ENCODE data around the gene FRMD8. TPM values are rescaled to one million over a fixed set of nuclear protein-coding genes. Genes with fewer than 3 reads are reported as not detected.
A peak's percentile ranks its signal among the peaks of the same experiment; 100 is the strongest.

FRMD8 gene
- total RNA-seq, 4 donors from 2014 or later: 44.1 to 88.7 (median 81.0) TPM

GRCh38 chr11:65378208-65378927 is 8.1 kb upstream of the FRMD8 start:
- no peaks in the 10 kb centered on the region for H3K9me3 ChIP-seq
- H3K27ac ChIP-seq: peak overlapping the region in 1 of 4 donors; percentile 32
- no peaks in the 10 kb centered on the region for H3K27me3 ChIP-seq
- H3K4me3 ChIP-seq: no peak overlapping the region
- no peak for DNase-seq
- 69 to 73% methylated on average over 9 of the region's 19 CpGs for whole genome bisulfite sequencing, 2 donors
- no peaks in the 10 kb centered on the region for H3K36me3 ChIP-seq
- TF ChIP-seq CTCF (IDR thresholded peaks at IDR 0.05) (no peak), POLR2A (IDR thresholded peaks at IDR 0.05) (no peak)
- intact Hi-C loops (cut with DNase I): no loop called here
- peaks cover 15 to 59% (median 27%) of the 10 kb centered on the region in 3 donors for H3K4me1 ChIP-seq

GRCh38 chr11:65378928-65379638 is 7.4 kb upstream of the FRMD8 start:
- WGBS, 2 donors: no CpG with 5 or more reads among the region's 14 CpGs
- no peaks in the 10 kb centered on the region for H3K27me3 ChIP-seq
- DNase-seq: no peak
- no peaks in the 10 kb centered on the region for H3K36me3 ChIP-seq
- H3K4me3 ChIP-seq: no peak overlapping the region
- peaks cover 20 to 66% (median 34%) of the 10 kb centered on the region in 3 donors for H3K4me1 ChIP-seq
- H3K9me3 ChIP-seq: no peaks in the 10 kb centered on the region
- TF ChIP-seq CTCF (IDR thresholded peaks at IDR 0.05): no peak
- no peak for TF ChIP-seq POLR2A (IDR thresholded peaks at IDR 0.05)
- intact Hi-C loops (cut with DNase I): no loop called here
- no peak overlapping the region for H3K27ac ChIP-seq

GRCh38 chr11:65379698-65380459 is 6.6 kb upstream of the FRMD8 start:
- H3K27ac ChIP-seq: peak overlapping the region; percentile 95 to 99 (median 98)
- H3K4me1 ChIP-seq: peaks cover 20 to 70% (median 40%) of the 10 kb centered on the region in 3 donors
- intact Hi-C loops (cut with DNase I): loop anchor here (5.0 kb wide), 1 partner anchor 37 kb away; no protein-coding TSS in a partner anchor
- H3K4me3 ChIP-seq: no peak overlapping the region
- no peak for DNase-seq
- H3K9me3 ChIP-seq: no peaks in the 10 kb centered on the region
- H3K27me3 ChIP-seq: no peaks in the 10 kb centered on the region
- TF ChIP-seq POLR2A (IDR thresholded peaks at IDR 0.05) (no peak), CTCF (IDR thresholded peaks at IDR 0.05) (no peak)
- WGBS, 2 donors: 74 to 75% methylated on average over 6 to 7 of the region's 13 CpGs
- no peaks in the 10 kb centered on the region for H3K36me3 ChIP-seq

GRCh38 chr11:65380460-65381119 is 5.8 kb upstream of the FRMD8 start:
- DNase-seq: no peak
- no peak for TF ChIP-seq POLR2A (IDR thresholded peaks at IDR 0.05)
- TF ChIP-seq CTCF (IDR thresholded peaks at IDR 0.05): no peak
- Histone ChIP-seq H3K4me1 (peaks cover 25 to 71% (median 47%) of the 10 kb centered on the region in 3 donors), H3K36me3 (no peaks in the 10 kb centered on the region), H3K27ac (peak overlapping the region; percentile 95 to 99 (median 98)), H3K4me3 (no peak overlapping the region), H3K9me3 (no peaks in the 10 kb centered on the region), H3K27me3 (no peaks in the 10 kb centered on the region)
- intact Hi-C loops (cut with DNase I): loop anchor here (5.0 kb wide), 1 partner anchor 37 kb away; no protein-coding TSS in a partner anchor
- 90 to 96% methylated on average over 2 to 8 of the region's 16 CpGs for WGBS, 2 donors
